Measurements from ENCODE around the gene PLPP1. TPM values are rescaled to one million over a fixed set of nuclear protein-coding genes. Genes with fewer than 3 reads are reported as not detected.

PLPP1 gene

DNA sequence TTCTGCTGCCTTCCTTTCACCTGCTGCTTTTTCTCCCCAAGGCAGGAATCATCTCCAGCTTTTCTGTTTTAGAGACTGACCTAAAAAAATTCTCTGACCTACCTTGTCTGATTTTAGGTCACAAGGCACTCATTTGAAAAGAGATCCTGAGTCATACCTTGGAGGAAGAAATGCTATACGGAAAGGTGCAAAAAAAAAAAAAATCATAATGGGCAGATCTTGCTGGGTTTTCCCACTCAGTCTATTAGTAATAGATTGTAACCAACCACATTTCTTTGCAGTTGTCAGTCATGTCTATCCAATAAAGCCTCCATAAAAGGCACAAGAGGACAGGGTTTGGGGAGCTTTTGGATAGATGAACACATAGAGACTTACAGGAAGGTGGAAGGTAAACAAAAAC is 157.0 kb downstream of the PLPP1 start:
- Histone ChIP-seq H3K18ac (ENCODE audit: low read depth in 1 of 2, low read length in 2 of 2) (no peak overlapping the region), H2BK15ac (ENCODE audit: low read depth, poor library complexity, severe bottlenecking) (no peak overlapping the region), H3K27me3 (ENCODE audit: control insufficient read depth in 1 of 2, insufficient read depth in 1 of 2, low read length in 2 of 2) (no peaks in the 10 kb centered on the region), H4K8ac (ENCODE audit: low read length) (no peak overlapping the region), H2BK12ac (ENCODE audit: low read length in 2 of 2) (no peak overlapping the region), H3K4me2 (ENCODE audit: low read length, poor library complexity, severe bottlenecking) (no peak overlapping the region), H2AK5ac (ENCODE audit: low read length, severe bottlenecking) (no peak overlapping the region), H3K4me1 (ENCODE audit: control insufficient read depth, insufficient read depth, low read depth, low read length) (no peaks in the 10 kb centered on the region), H4K91ac (ENCODE audit: low read length) (no peak overlapping the region), H3K4ac (ENCODE audit: low read depth in 1 of 2, low read length in 2 of 2) (no peak overlapping the region), H2BK120ac (ENCODE audit: low read depth, low read length) (no peak overlapping the region), H3K14ac (ENCODE audit: low read length in 2 of 2) (no peak overlapping the region), H3K36me3 (ENCODE audit: control insufficient read depth in 1 of 2, insufficient read depth in 2 of 2, low read depth in 1 of 2, low read length in 2 of 2) (peaks cover 13 to 64% of the 10 kb centered on the region in 2 experiments), H2BK5ac (ENCODE audit: low read depth, low read length, poor library complexity, severe bottlenecking) (no peak overlapping the region), H3K23ac (ENCODE audit: low read length in 2 of 2) (no peak overlapping the region), H3K9ac (ENCODE audit: low read length) (no peak overlapping the region), H3K27ac (ENCODE audit: low read length, poor library complexity, severe bottlenecking) (no peak overlapping the region), H2AFZ (ENCODE audit: low read depth, low read length) (no peak overlapping the region), H3K79me1 (replicated peaks; ENCODE audit: low read length, poor library complexity, severe bottlenecking) (peaks cover 17% of the 10 kb centered on the region), H3K9me3 (ENCODE audit: control insufficient read depth, low read length) (peaks cover 7% of the 10 kb centered on the region), H3K4me3 (ENCODE audit: insufficient read depth in 1 of 2, low read depth in 1 of 2, low read length in 2 of 2) (no peak overlapping the region)
- DNase-seq = no peak
- no CpG with 5 or more reads among the region's 1 CpG for WGBS

Small RNAs within 50 kb of the gene (small RNA-seq; reads per million reads assigned to genes)
- gene MIR5687 (ENCODE audit: low read depth) = not detected

All from mesenchymal stem cell (in vitro differentiated cells and primary cell).